HG02610 (cell line): Measurements from ENCODE around the gene ARHGAP26.

Source experiments
- ATAC-seq: cut with Tn5 transposase; IDR thresholded peaks from one replicate; pipeline ENCODE4 v1.9.1; 2021; ENCODE audit warnings: mild to moderate bottlenecking, moderate library complexity; ENCODE audit not compliant: unreplicated experiment

Gene ARHGAP26

GRCh38 chr5:142748568-142749249 lies 21.5 kb upstream of the ARHGAP26 start:
- ATAC-seq, result no peak

- no peak for ATAC-seq
Observed at GRCh38 chr5:142749321-142749720, 20.9 kb upstream of the ARHGAP26 start.

GRCh38 chr5:142753116-142753631 lies 17.0 kb upstream of the ARHGAP26 start:
- ATAC-seq, result no peak

GRCh38 chr5:142754031-142754430 lies 16.1 kb upstream of the ARHGAP26 start:
- no peak for ATAC-seq

- no peak for ATAC-seq
Observed at GRCh38 chr5:142756576-142756975, 13.6 kb upstream of the ARHGAP26 start.

- ATAC-seq, result no peak
Observed at GRCh38 chr5:142757564-142757963, 12.6 kb upstream of the ARHGAP26 start.

- ATAC-seq, result no peak
Observed at GRCh38 chr5:142758062-142758795, 11.9 kb upstream of the ARHGAP26 start.

GRCh38 chr5:142758796-142759145 lies 11.4 kb upstream of the ARHGAP26 start:
- no peak for ATAC-seq

- ATAC-seq, result no peak
Observed at GRCh38 chr5:142763701-142764100, 6.5 kb upstream of the ARHGAP26 start.

GRCh38 chr5:142767178-142767577 lies 3.0 kb upstream of the ARHGAP26 start:
- no peak for ATAC-seq

GRCh38 chr5:142767911-142768310 lies 2.3 kb upstream of the ARHGAP26 start:
- no peak for ATAC-seq

GRCh38 chr5:142769251-142769792 lies 855 bp upstream of the ARHGAP26 start:
- ATAC-seq, result no peak

- ATAC-seq, result peak; percentile 24
Observed at GRCh38 chr5:142770650-142771609, 753 bp downstream of the ARHGAP26 start.

GRCh38 chr5:142771666-142772065 lies 1.5 kb downstream of the ARHGAP26 start:
- no peak for ATAC-seq

GRCh38 chr5:142772446-142773293 lies 2.5 kb downstream of the ARHGAP26 start:
- ATAC-seq, result no peak

- no peak for ATAC-seq
Observed at GRCh38 chr5:142777099-142777498, 6.9 kb downstream of the ARHGAP26 start.

- ATAC-seq, result no peak
Observed at GRCh38 chr5:142777850-142778249, 7.7 kb downstream of the ARHGAP26 start.

- no peak for ATAC-seq
Observed at GRCh38 chr5:142779163-142779840, 9.1 kb downstream of the ARHGAP26 start.

GRCh38 chr5:142780871-142781270 lies 10.7 kb downstream of the ARHGAP26 start:
- ATAC-seq, result no peak
